Tibial nerve (tissue), 3 donors: ENCODE data around the gene HKDC1.

ENCODE experiments used
- POLR2A ChIP-seq, 2 donors: fragments of 450-650 bp; IDR thresholded peaks; one replicate each; pipeline ENCODE4 v1.6.1; 2017; ENCODE audit warnings: antibody characterized with exemption in 2 of 2, mild to moderate bottlenecking in 2 of 2, moderate library complexity in 2 of 2
- TF ChIP-seq, protein P1 (sequence below), 5 experiments: fragments of 200-600 bp in 3 of 5; fragments of 450-650 bp in 2 of 5; sonication (generic) in 3 of 5; IDR thresholded peaks; one replicate each; pipeline ENCODE4 v1.5.1; 2016 to 2019; ENCODE audit warnings: antibody characterized with exemption in 5 of 5, mild to moderate bottlenecking in 3 of 5, moderate library complexity in 2 of 5

DNA sequence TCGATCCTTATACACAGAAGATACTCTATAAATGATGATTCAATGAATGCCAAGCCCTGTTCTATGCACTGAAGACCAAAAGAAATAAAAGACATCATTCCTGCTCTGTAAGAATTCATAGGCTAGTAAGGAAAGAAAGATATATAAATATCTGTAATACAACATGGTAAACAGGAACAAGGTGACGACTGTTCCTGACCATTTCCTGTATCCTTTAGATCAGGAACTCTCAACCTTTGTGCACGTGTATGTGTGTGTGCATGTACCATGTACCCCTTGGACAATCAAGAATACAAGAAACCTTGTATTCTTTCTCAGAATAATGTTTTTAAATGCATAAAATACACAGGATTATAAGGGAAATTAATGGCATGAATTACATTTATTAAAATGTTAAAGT is 50.9 kb downstream of the HKDC1 start:
- TF ChIP-seq, protein P1, sequence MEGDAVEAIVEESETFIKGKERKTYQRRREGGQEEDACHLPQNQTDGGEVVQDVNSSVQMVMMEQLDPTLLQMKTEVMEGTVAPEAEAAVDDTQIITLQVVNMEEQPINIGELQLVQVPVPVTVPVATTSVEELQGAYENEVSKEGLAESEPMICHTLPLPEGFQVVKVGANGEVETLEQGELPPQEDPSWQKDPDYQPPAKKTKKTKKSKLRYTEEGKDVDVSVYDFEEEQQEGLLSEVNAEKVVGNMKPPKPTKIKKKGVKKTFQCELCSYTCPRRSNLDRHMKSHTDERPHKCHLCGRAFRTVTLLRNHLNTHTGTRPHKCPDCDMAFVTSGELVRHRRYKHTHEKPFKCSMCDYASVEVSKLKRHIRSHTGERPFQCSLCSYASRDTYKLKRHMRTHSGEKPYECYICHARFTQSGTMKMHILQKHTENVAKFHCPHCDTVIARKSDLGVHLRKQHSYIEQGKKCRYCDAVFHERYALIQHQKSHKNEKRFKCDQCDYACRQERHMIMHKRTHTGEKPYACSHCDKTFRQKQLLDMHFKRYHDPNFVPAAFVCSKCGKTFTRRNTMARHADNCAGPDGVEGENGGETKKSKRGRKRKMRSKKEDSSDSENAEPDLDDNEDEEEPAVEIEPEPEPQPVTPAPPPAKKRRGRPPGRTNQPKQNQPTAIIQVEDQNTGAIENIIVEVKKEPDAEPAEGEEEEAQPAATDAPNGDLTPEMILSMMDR (IDR thresholded peaks at IDR 0.05) = no peak
- TF ChIP-seq POLR2A (IDR thresholded peaks at IDR 0.05) = no peak
